ENCODE results near the gene ACADVL.
A peak's percentile ranks its signal among the peaks of the same experiment; 100 is the strongest.

ACADVL gene

DNA sequence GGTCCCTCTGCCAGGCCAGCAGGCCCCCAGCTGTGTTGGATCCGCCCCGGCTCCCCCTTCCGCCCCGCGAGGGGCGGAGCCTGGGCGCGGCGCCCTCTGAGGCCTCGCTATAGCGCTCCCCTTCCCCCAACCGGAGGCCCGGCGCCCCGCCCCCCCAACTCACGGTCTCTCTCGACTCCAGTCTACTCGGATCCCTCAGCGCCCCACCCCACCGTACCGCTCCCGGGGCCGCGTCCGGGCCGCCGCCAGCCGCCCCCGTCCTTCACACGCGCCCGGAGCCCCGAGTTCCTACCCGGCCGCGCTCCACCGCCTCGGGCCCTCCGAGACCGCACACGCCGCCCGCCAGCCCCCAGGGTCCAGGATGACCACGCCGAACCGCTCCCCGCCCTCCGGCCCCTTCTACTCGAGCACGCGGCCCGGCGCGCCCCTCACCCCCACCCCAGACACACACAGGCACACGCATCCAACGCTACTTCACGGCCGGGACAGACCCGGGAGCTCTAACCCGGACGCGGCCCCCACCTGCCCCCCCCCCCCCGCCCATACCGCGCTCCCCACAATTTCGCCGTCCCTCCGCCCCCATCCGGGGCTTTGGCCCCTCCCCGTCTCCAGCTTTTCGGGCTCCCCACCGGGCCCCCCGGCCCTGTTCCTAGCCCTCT, 18.2 kb downstream of the ACADVL start:
- Histone ChIP-seq H3K9me3 (replicated peaks in 1 of 2; ENCODE audit: control insufficient read depth in 2 of 2, insufficient read depth in 1 of 2, low read depth in 1 of 2, low read length in 2 of 2) (no peaks in the 10 kb centered on the region), H3K4me2 (ENCODE audit: insufficient read depth, low read length, poor library complexity, severe bottlenecking) (peak overlapping the region; percentile 51), H3K79me1 (ENCODE audit: low read depth, low read length) (peaks cover 18% of the 10 kb centered on the region), H2AK5ac (ENCODE audit: low read depth, low read length) (peak overlapping the region; percentile 74), H4K8ac (ENCODE audit: low read depth, low read length) (no peak overlapping the region), H3K27me3 (ENCODE audit: control insufficient read depth in 3 of 3, insufficient read depth in 3 of 3, low read depth in 1 of 3, low read length in 3 of 3) (no peaks in the 10 kb centered on the region), H3K23ac (ENCODE audit: low read depth, low read length, poor library complexity) (peak overlapping the region; percentile 73), H3K4me1 (ENCODE audit: control insufficient read depth in 2 of 2, insufficient read depth in 1 of 2, low read depth in 1 of 2, low read length in 2 of 2) (peaks cover 14 to 25% of the 10 kb centered on the region in 2 donors), H3K27ac (replicated peaks; ENCODE audit: low read length) (peak overlapping the region; percentile 76), H2BK15ac (ENCODE audit: low read length) (peak overlapping the region; percentile 12), H2BK12ac (ENCODE audit: low read length) (no peak overlapping the region), H4K91ac (ENCODE audit: low read depth, low read length, poor library complexity) (no peak overlapping the region), H3K36me3 (replicated peaks in 1 of 2; ENCODE audit: control insufficient read depth in 2 of 2, insufficient read depth in 2 of 2, low read length in 2 of 2) (peaks cover 38 to 47% of the 10 kb centered on the region in 2 donors), H3K18ac (ENCODE audit: low read length) (peak overlapping the region; percentile 98), H3K14ac (ENCODE audit: low read length) (no peak overlapping the region), H2BK120ac (ENCODE audit: low read depth, low read length) (no peak overlapping the region), H3K4me3 (ENCODE audit: low read length in 2 of 2) (peak overlapping the region; percentile 93 to 97), H3K4ac (ENCODE audit: low read length) (peak overlapping the region; percentile 44), H2BK5ac (ENCODE audit: low read length) (peak overlapping the region; percentile 85), H3K9ac (ENCODE audit: low read depth, low read length, poor library complexity) (peak overlapping the region; percentile 87), H2AFZ (ENCODE audit: low read length) (peak overlapping the region; percentile 54)
- WGBS, 2 donors (ENCODE audit: extremely low coverage in 2 of 2, insufficient read length in 2 of 2, insufficient replicate concordance in 1 of 2): no CpG with 5 or more reads among the region's 73 CpGs
- peak; percentile 74 for DNase-seq (ENCODE audit: low spot score)

- H2AFZ ChIP-seq (ENCODE audit: low read length): peak overlapping the region; percentile 42
- H2BK120ac ChIP-seq (ENCODE audit: low read depth, low read length): peak overlapping the region; percentile 18
- H2BK12ac ChIP-seq (ENCODE audit: low read length): no peak overlapping the region
- DNase-seq (ENCODE audit: low spot score): no peak
- H3K4me3 ChIP-seq (ENCODE audit: low read length in 2 of 2): peak overlapping the region; percentile 93 to 97
- H4K8ac ChIP-seq (ENCODE audit: low read depth, low read length): no peak overlapping the region
- peaks cover 18% of the 10 kb centered on the region for H3K79me1 ChIP-seq (ENCODE audit: low read depth, low read length)
- H3K27ac ChIP-seq (replicated peaks; ENCODE audit: low read length): peak overlapping the region; percentile 63
- peak overlapping the region; percentile 94 for H3K9ac ChIP-seq (ENCODE audit: low read depth, low read length, poor library complexity)
- H3K4me1 ChIP-seq (ENCODE audit: control insufficient read depth in 2 of 2, insufficient read depth in 1 of 2, low read depth in 1 of 2, low read length in 2 of 2): peaks cover 12 to 30% of the 10 kb centered on the region in 2 donors
- no peaks in the 10 kb centered on the region for H3K27me3 ChIP-seq (ENCODE audit: control insufficient read depth in 3 of 3, insufficient read depth in 3 of 3, low read depth in 1 of 3, low read length in 3 of 3)
- peak overlapping the region; percentile 97 for H2BK5ac ChIP-seq (ENCODE audit: low read length)
- peak overlapping the region; percentile 97 for H2AK5ac ChIP-seq (ENCODE audit: low read depth, low read length)
- no peaks in the 10 kb centered on the region for H3K9me3 ChIP-seq (replicated peaks in 1 of 2; ENCODE audit: control insufficient read depth in 2 of 2, insufficient read depth in 1 of 2, low read depth in 1 of 2, low read length in 2 of 2)
- H3K18ac ChIP-seq (ENCODE audit: low read length): peak overlapping the region; percentile 97
- peak overlapping the region; percentile 41 for H3K4me2 ChIP-seq (ENCODE audit: insufficient read depth, low read length, poor library complexity, severe bottlenecking)
- H3K23ac ChIP-seq (ENCODE audit: low read depth, low read length, poor library complexity): peak overlapping the region; percentile 82
- peak overlapping the region; percentile 76 for H3K14ac ChIP-seq (ENCODE audit: low read length)
- peak overlapping the region; percentile 69 for H2BK15ac ChIP-seq (ENCODE audit: low read length)
- no peak overlapping the region for H3K4ac ChIP-seq (ENCODE audit: low read length)
- no peak overlapping the region for H4K91ac ChIP-seq (ENCODE audit: low read depth, low read length, poor library complexity)
- peaks cover 38 to 53% of the 10 kb centered on the region in 2 donors for H3K36me3 ChIP-seq (replicated peaks in 1 of 2; ENCODE audit: control insufficient read depth in 2 of 2, insufficient read depth in 2 of 2, low read length in 2 of 2)
- WGBS, 2 donors (ENCODE audit: extremely low coverage in 2 of 2, insufficient read length in 2 of 2, insufficient replicate concordance in 1 of 2): no CpG with 5 or more reads among the region's 39 CpGs
Observed at GRCh38 chr17:7238420-7239090, 18.8 kb downstream of the ACADVL start.

DNA sequence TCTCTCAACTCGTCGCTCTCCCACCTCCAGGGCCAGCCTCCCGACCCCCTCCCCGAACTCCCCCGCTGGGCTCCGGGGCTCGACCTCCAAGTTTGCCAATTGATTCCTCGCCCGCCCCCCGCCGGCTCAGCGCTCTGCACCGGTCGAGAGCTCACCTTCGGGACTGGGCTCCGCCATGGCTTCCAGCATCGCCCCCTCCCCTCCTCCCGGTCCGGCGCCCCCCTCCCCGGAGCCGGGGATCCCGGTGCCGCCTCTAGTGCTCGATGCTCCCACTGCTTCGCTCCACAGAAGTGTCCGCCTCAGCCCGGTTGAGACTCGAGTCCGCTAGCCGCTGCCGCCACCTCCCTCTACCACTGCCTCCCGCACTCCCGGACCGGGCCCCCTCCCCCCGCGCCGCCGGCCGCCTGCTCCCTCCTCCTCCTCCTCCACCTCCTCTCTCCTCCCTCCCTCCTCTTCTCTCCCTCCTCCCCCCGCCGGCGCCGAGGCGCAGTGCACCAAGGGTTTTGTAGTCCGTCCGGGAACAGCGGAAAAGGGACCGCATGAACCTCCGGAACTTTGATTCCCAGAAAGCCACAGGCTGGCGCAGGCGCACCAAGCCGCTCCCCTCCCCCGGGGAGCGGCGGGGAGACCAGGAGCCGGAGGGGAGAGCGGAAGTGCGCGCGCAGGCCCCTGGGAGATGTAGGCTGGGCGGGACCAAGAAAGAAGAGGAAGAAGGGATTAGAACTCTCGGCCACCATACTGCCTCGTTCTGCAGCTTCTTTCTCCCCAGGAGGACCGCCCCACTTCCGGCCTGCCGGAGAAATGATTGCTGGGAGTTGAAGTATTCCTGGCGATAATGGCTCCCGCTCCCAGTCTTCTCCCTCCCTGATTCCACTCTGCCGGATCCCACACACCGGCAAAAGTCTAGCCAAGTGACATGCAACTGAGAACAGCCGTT, 19.6 kb downstream of the ACADVL start, which contains the start of gene PHF23:
PHF23 (minus strand) TSS at position 367 of the 937 bp plus-strand sequence; CDS start at position 189, 178 bp downstream.
- DNase-seq (ENCODE audit: low spot score): peak; percentile 99
- peaks cover 43 to 61% of the 10 kb centered on the region in 2 donors for H3K36me3 ChIP-seq (replicated peaks in 1 of 2; ENCODE audit: control insufficient read depth in 2 of 2, insufficient read depth in 2 of 2, low read length in 2 of 2)
- H3K18ac ChIP-seq (ENCODE audit: low read length): peak within 1 kb of the TSS; percentile 97
- peak within 1 kb of the TSS; percentile 42 for H2AFZ ChIP-seq (ENCODE audit: low read length)
- H4K8ac ChIP-seq (ENCODE audit: low read depth, low read length): no peak within 1 kb of the TSS
- peak within 1 kb of the TSS; percentile 97 for H2BK5ac ChIP-seq (ENCODE audit: low read length)
- no peak within 1 kb of the TSS for H4K91ac ChIP-seq (ENCODE audit: low read depth, low read length, poor library complexity)
- H3K9me3 ChIP-seq (replicated peaks in 1 of 2; ENCODE audit: control insufficient read depth in 2 of 2, insufficient read depth in 1 of 2, low read depth in 1 of 2, low read length in 2 of 2): no peaks in the 10 kb centered on the region
- H3K4me1 ChIP-seq (ENCODE audit: control insufficient read depth in 2 of 2, insufficient read depth in 1 of 2, low read depth in 1 of 2, low read length in 2 of 2): peaks cover 12 to 32% of the 10 kb centered on the region in 2 donors
- peak within 1 kb of the TSS; percentile 18 for H2BK120ac ChIP-seq (ENCODE audit: low read depth, low read length)
- peaks cover 16% of the 10 kb centered on the region for H3K79me1 ChIP-seq (ENCODE audit: low read depth, low read length)
- H3K27me3 ChIP-seq (ENCODE audit: control insufficient read depth in 3 of 3, insufficient read depth in 3 of 3, low read depth in 1 of 3, low read length in 3 of 3): no peaks in the 10 kb centered on the region
- H3K4me3 ChIP-seq (ENCODE audit: low read length in 2 of 2): peak within 1 kb of the TSS; percentile 94 to 97
- peak within 1 kb of the TSS; percentile 63 for H3K27ac ChIP-seq (replicated peaks; ENCODE audit: low read length)
- H3K14ac ChIP-seq (ENCODE audit: low read length): peak within 1 kb of the TSS; percentile 76
- no peak within 1 kb of the TSS for H2BK12ac ChIP-seq (ENCODE audit: low read length)
- H2AK5ac ChIP-seq (ENCODE audit: low read depth, low read length): peak within 1 kb of the TSS; percentile 97
- peak within 1 kb of the TSS; percentile 41 for H3K4me2 ChIP-seq (ENCODE audit: insufficient read depth, low read length, poor library complexity, severe bottlenecking)
- H3K4ac ChIP-seq (ENCODE audit: low read length): no peak within 1 kb of the TSS
- no CpG with 5 or more reads among the region's 72 CpGs for WGBS, 2 donors (ENCODE audit: extremely low coverage in 2 of 2, insufficient read length in 2 of 2, insufficient replicate concordance in 1 of 2)
- H3K9ac ChIP-seq (ENCODE audit: low read depth, low read length, poor library complexity): peak within 1 kb of the TSS; percentile 94
- peak within 1 kb of the TSS; percentile 69 for H2BK15ac ChIP-seq (ENCODE audit: low read length)
- H3K23ac ChIP-seq (ENCODE audit: low read depth, low read length, poor library complexity): peak within 1 kb of the TSS; percentile 82

All from neuronal stem cell (in vitro differentiated cells).